Natural killer cell treated with Interleukin-12 subunit alpha and Interleukin-12 subunit beta and Interleukin-15 and Interleukin-18, amount 100 ng/mL, for 72 hours (primary cell): ENCODE results near the gene PYURF. TPM values are rescaled to one million over a fixed set of nuclear protein-coding genes. Genes with fewer than 3 reads are reported as not detected.
"Not testable (repeated sequence)": the region's sequence is repeated elsewhere in the genome, so short reads cannot be mapped to it uniquely, and the experiment has no call there.

Experiments
- ATAC-seq, 2 donors: fragments of 150-1000 bp; cut with Tn5 transposase in 1 of 2; sonication (Bioruptor Pico), chemical (Tn5 transposase) in 1 of 2; 2 replicates each; pipeline ENCODE4 v1.10.0; 2021
- DNase-seq: peaks from one replicate; pipeline ENCODE4 v3.0.0; 2022; ENCODE audit warnings: low spot score
- H3K27ac Mint-ChIP-seq, 2 donors: 1 replicate in 1 of 2; 2 replicates in 1 of 2; pipeline ENCODE4 v1.8.0; 2022; ENCODE audit warnings: mixed read lengths in 2 of 2, mild to moderate bottlenecking in 1 of 2, moderate library complexity in 1 of 2
- H3K27me3 Mint-ChIP-seq, 2 donors: 1 replicate in 1 of 2; 2 replicates in 1 of 2; pipeline ENCODE4 v1.8.0; 2022; ENCODE audit warnings: mixed read lengths in 2 of 2
- H3K36me3 Mint-ChIP-seq: one replicate; pipeline ENCODE4 v1.8.0; 2022; ENCODE audit warnings: mixed read lengths
- H3K4me1 Mint-ChIP-seq, 2 donors: 1 replicate in 1 of 2; 2 replicates in 1 of 2; pipeline ENCODE4 v1.8.0; 2022; ENCODE audit warnings: low read depth in 2 of 2, mixed read lengths in 2 of 2, mild to moderate bottlenecking in 1 of 2
- H3K4me3 Mint-ChIP-seq: one replicate; pipeline ENCODE4 v1.8.0; 2022; ENCODE audit warnings: mixed read lengths
- H3K9me3 Mint-ChIP-seq: 2 replicates; pipeline ENCODE4 v1.8.0; 2022; ENCODE audit warnings: mixed read lengths
- total RNA-seq, 2 donors: library from RNA; stranded (reverse); gene quantifications; one replicate each; pipeline ENCODE4 v1.2.3, GENCODE V29; 2022

The PYURF gene
- 10 to 100 TPM; 31.3 to 46.3 TPM for total RNA-seq

GRCh38 chr4:88523325-88524129, at the start of gene PYURF:
TSS of gene PYURF (minus strand) at chr4:88523776. CDS start at chr4:88523700, 76 bp downstream.
- peak; percentile 96 to 98 for ATAC-seq
- Mint-ChIP-seq H3K36me3 (peaks cover 16% of the 10 kb centered on the region), H3K4me1 (peaks cover 13 to 36% of the 10 kb centered on the region in 2 donors), H3K9me3 (no peaks in the 10 kb centered on the region), H3K27ac (peak within 1 kb of the TSS; percentile 81 to 91), H3K4me3 (peak within 1 kb of the TSS; percentile 95), H3K27me3 (no peaks in the 10 kb centered on the region)
- peak; percentile 95 for DNase-seq

GRCh38 chr4:88570001-88570400, 46.4 kb upstream of the PYURF start:
- DNase-seq (no peak), ATAC-seq (no peak)
- Mint-ChIP-seq H3K9me3 (no peaks in the 10 kb centered on the region), H3K36me3 (peaks cover 4% of the 10 kb centered on the region), H3K4me3 (no peak overlapping the region), H3K27ac (no peak overlapping the region), H3K27me3 (peaks cover 17 to 27% of the 10 kb centered on the region in 2 donors), H3K4me1 (no peaks in the 10 kb centered on the region)

- H3K27ac Mint-ChIP-seq, result no peak overlapping the region
- no peaks in the 10 kb centered on the region for H3K9me3 Mint-ChIP-seq
- no peaks in the 10 kb centered on the region for H3K4me1 Mint-ChIP-seq
- H3K4me3 Mint-ChIP-seq, result no peak overlapping the region
- DNase-seq, result no peak
- H3K36me3 Mint-ChIP-seq, result peaks cover 4% of the 10 kb centered on the region
- H3K27me3 Mint-ChIP-seq, result peaks cover 20 to 41% of the 10 kb centered on the region in 2 donors
- no peak for ATAC-seq
These were observed 44.0 kb upstream of the PYURF start for GRCh38 chr4:88567591-88567990.

GRCh38 chr4:88549815-88550214, 26.2 kb upstream of the PYURF start:
- H3K4me3 Mint-ChIP-seq, result no peak overlapping the region
- no peak for ATAC-seq
- H3K9me3 Mint-ChIP-seq, result no peaks in the 10 kb centered on the region
- H3K36me3 Mint-ChIP-seq, result no peaks in the 10 kb centered on the region
- H3K4me1 Mint-ChIP-seq, result no peaks in the 10 kb centered on the region
- no peak overlapping the region for H3K27ac Mint-ChIP-seq
- H3K27me3 Mint-ChIP-seq, result peaks cover 10 to 12% of the 10 kb centered on the region in 2 donors
- no peak for DNase-seq

- not testable (repeated sequence) for ATAC-seq, H3K9me3 Mint-ChIP-seq
These were observed 15.9 kb upstream of the PYURF start for GRCh38 chr4:88539322-88540068.

GRCh38 chr4:88537709-88538108, 14.1 kb upstream of the PYURF start:
- no peak for ATAC-seq
- no peaks in the 10 kb centered on the region for H3K36me3 Mint-ChIP-seq
- H3K4me1 Mint-ChIP-seq, result peaks cover 5% of the 10 kb centered on the region in 2 donors
- H3K27me3 Mint-ChIP-seq, result peaks cover 12 to 18% of the 10 kb centered on the region in 2 donors
- H3K27ac Mint-ChIP-seq, result no peak overlapping the region
- no peak overlapping the region for H3K4me3 Mint-ChIP-seq
- no peaks in the 10 kb centered on the region for H3K9me3 Mint-ChIP-seq
- no peak for DNase-seq

More at GRCh38 chr4:88539322-88540068, 15.9 kb upstream of the PYURF start:
- not testable (repeated sequence) for H3K27ac Mint-ChIP-seq, H3K4me3 Mint-ChIP-seq, H3K36me3 Mint-ChIP-seq, H3K4me1 Mint-ChIP-seq
- DNase-seq, result peak; percentile 76
- peaks cover 12 to 26% of the 10 kb centered on the region in 2 donors for H3K27me3 Mint-ChIP-seq

GRCh38 chr4:88535090-88535755, 11.6 kb upstream of the PYURF start:
- Mint-ChIP-seq H3K27ac (no peak overlapping the region), H3K9me3 (no peaks in the 10 kb centered on the region)
- no peak for DNase-seq

GRCh38 chr4:88533937-88534750, 10.6 kb upstream of the PYURF start:
- H3K36me3 Mint-ChIP-seq, result no peaks in the 10 kb centered on the region
- H3K27me3 Mint-ChIP-seq, result no peaks in the 10 kb centered on the region
- DNase-seq, result no peak
- H3K27ac Mint-ChIP-seq, result peak overlapping the region in 1 of 2 donors; percentile 24
- H3K4me1 Mint-ChIP-seq, result no peaks in the 10 kb centered on the region
- no peaks in the 10 kb centered on the region for H3K9me3 Mint-ChIP-seq
- no peak for ATAC-seq
- H3K4me3 Mint-ChIP-seq, result no peak overlapping the region

More at GRCh38 chr4:88535090-88535755, 11.6 kb upstream of the PYURF start:
- peaks cover 5% of the 10 kb centered on the region in 2 donors for H3K4me1 Mint-ChIP-seq
- no peak for ATAC-seq
- H3K4me3 Mint-ChIP-seq, result no peak overlapping the region
- no peaks in the 10 kb centered on the region for H3K36me3 Mint-ChIP-seq
- H3K27me3 Mint-ChIP-seq, result peaks cover 2 to 9% of the 10 kb centered on the region in 2 donors

GRCh38 chr4:88533088-88533790, 9.7 kb upstream of the PYURF start:
- Mint-ChIP-seq H3K4me3 (no peak overlapping the region), H3K27me3 (no peaks in the 10 kb centered on the region), H3K27ac (peak overlapping the region in 1 of 2 donors; percentile 24), H3K9me3 (no peaks in the 10 kb centered on the region), H3K36me3 (no peaks in the 10 kb centered on the region), H3K4me1 (no peaks in the 10 kb centered on the region)
- no peak for ATAC-seq
- DNase-seq, result no peak

GRCh38 chr4:88531549-88531948, 8.0 kb upstream of the PYURF start:
- Mint-ChIP-seq H3K27me3 (no peaks in the 10 kb centered on the region), H3K9me3 (no peaks in the 10 kb centered on the region), H3K36me3 (no peaks in the 10 kb centered on the region), H3K4me3 (no peak overlapping the region), H3K4me1 (peaks cover 4 to 10% of the 10 kb centered on the region in 2 donors), H3K27ac (no peak overlapping the region)
- DNase-seq (no peak), ATAC-seq (no peak)

GRCh38 chr4:88528861-88529260, 5.3 kb upstream of the PYURF start:
- Mint-ChIP-seq H3K27me3 (no peaks in the 10 kb centered on the region), H3K9me3 (no peaks in the 10 kb centered on the region), H3K36me3 (no peaks in the 10 kb centered on the region), H3K4me3 (no peak overlapping the region), H3K27ac (no peak overlapping the region), H3K4me1 (peaks cover 4 to 24% of the 10 kb centered on the region in 2 donors)
- DNase-seq (no peak), ATAC-seq (no peak)

- Mint-ChIP-seq H3K36me3 (peaks cover 2% of the 10 kb centered on the region), H3K4me1 (peaks cover 5 to 26% of the 10 kb centered on the region in 2 donors), H3K27ac (no peak overlapping the region), H3K4me3 (peak overlapping the region; percentile 54), H3K9me3 (no peaks in the 10 kb centered on the region), H3K27me3 (no peaks in the 10 kb centered on the region)
- ATAC-seq, result peak in 1 of 2 donors; percentile 9
- no peak for DNase-seq
These were observed 4.2 kb upstream of the PYURF start for GRCh38 chr4:88527787-88528186.
